Measurements from ENCODE around the gene DLG2. TPM values are rescaled to one million over a fixed set of nuclear protein-coding genes. Genes with fewer than 3 reads are reported as not detected.

The DLG2 gene
- total RNA-seq, 4 donors from 2014 or later, result 6.5 to 14.6 (median 7.2) TPM

DNA sequence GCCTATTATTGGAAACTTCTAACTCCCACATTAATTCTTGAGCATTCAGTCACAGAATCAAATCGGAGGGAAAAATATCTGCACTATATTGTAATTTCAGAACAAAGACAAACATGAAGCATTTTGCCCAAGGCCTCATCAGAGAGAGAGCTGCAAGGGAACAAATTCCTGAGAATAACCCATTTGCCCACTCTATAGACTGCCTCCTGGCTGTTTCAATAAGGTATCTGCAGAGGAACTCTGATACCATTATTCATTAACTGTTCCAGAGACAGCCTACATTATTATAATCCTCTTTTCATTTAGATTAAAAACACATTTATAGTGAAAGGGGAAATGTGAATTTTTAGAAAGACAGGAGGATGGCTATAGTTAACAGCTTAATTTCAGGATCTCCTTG is 663.9 kb downstream of the DLG2 start:
- H3K36me3 ChIP-seq, result no peaks in the 10 kb centered on the region
- DNase-seq (ENCODE audit: low spot score in 2 of 2), result no peak
- H3K4me1 ChIP-seq, result no peaks in the 10 kb centered on the region
- TF ChIP-seq CTCF (IDR thresholded peaks at IDR 0.05) (no peak), EP300 (IDR thresholded peaks at IDR 0.05) (no peak), POLR2A (IDR thresholded peaks at IDR 0.05) (no peak)
- no peak overlapping the region for H3K4me3 ChIP-seq
- 52 to 56% methylated on average over 1 of the region's 1 CpG for WGBS, 2 donors
- no peaks in the 10 kb centered on the region for H3K27me3 ChIP-seq
- H3K27ac ChIP-seq, result no peak overlapping the region
- H3K9me3 ChIP-seq, result no peaks in the 10 kb centered on the region

- 81 to 83% methylated on average over 5 of the region's 5 CpGs for WGBS, 2 donors
- Histone ChIP-seq H3K36me3 (no peaks in the 10 kb centered on the region), H3K4me1 (no peaks in the 10 kb centered on the region), H3K27ac (no peak overlapping the region), H3K9me3 (no peaks in the 10 kb centered on the region), H3K4me3 (no peak overlapping the region), H3K27me3 (no peaks in the 10 kb centered on the region)
- TF ChIP-seq EP300 (IDR thresholded peaks at IDR 0.05), result no peak
- no peak for TF ChIP-seq CTCF (IDR thresholded peaks at IDR 0.05)
- TF ChIP-seq POLR2A (IDR thresholded peaks at IDR 0.05), result no peak
- no peak for DNase-seq (ENCODE audit: low spot score in 2 of 2)
Measured at GRCh38 chr11:84962018-84962417, 665.1 kb downstream of the DLG2 start.

GRCh38 chr11:84958295-84958694 is 668.8 kb downstream of the DLG2 start:
- 35 to 37% methylated on average over 2 of the region's 2 CpGs for WGBS, 2 donors
- no peak overlapping the region for H3K4me3 ChIP-seq
- no peak overlapping the region for H3K27ac ChIP-seq
- DNase-seq (ENCODE audit: low spot score in 2 of 2), result no peak
- no peaks in the 10 kb centered on the region for H3K4me1 ChIP-seq
- H3K36me3 ChIP-seq, result no peaks in the 10 kb centered on the region
- H3K9me3 ChIP-seq, result no peaks in the 10 kb centered on the region
- no peak for TF ChIP-seq CTCF (IDR thresholded peaks at IDR 0.05)
- TF ChIP-seq POLR2A (IDR thresholded peaks at IDR 0.05), result no peak
- no peak for TF ChIP-seq EP300 (IDR thresholded peaks at IDR 0.05)
- H3K27me3 ChIP-seq, result no peaks in the 10 kb centered on the region

- 81 to 89% methylated on average over 4 of the region's 4 CpGs for WGBS, 2 donors
- no peaks in the 10 kb centered on the region for H3K36me3 ChIP-seq
Measured at GRCh38 chr11:84950569-84951270, 676.4 kb downstream of the DLG2 start.

More at GRCh38 chr11:84950569-84951270, 676.4 kb downstream of the DLG2 start:
- H3K4me1 ChIP-seq, result no peaks in the 10 kb centered on the region
- H3K4me3 ChIP-seq, result no peak overlapping the region
- TF ChIP-seq POLR2A (IDR thresholded peaks at IDR 0.05) (no peak), CTCF (IDR thresholded peaks at IDR 0.05) (no peak), EP300 (IDR thresholded peaks at IDR 0.05) (no peak)
- no peaks in the 10 kb centered on the region for H3K27me3 ChIP-seq
- H3K9me3 ChIP-seq, result peaks cover 0 to 4% (median 0%) of the 10 kb centered on the region in 4 donors
- DNase-seq (ENCODE audit: low spot score in 2 of 2), result no peak
- H3K27ac ChIP-seq, result no peak overlapping the region

Measured in tibial nerve (tissue), 4 donors.